HEK293 (cell line): ENCODE measurements around the gene ENTREP3.

Experiments used
- CTCF ChIA-PET: fragments of 350-600 bp; formaldehyde crosslinking; extraction: SDS; loops from one replicate; lab custom pipeline; 2021; ENCODE audit warnings: antibody characterized with exemption; lab: Yijun Ruan, JAX
- POLR2A ChIA-PET: fragments of 300-600 bp; formaldehyde crosslinking; extraction: SDS; loops from one replicate; lab custom pipeline; 2020; ENCODE audit warnings: antibody characterized with exemption, inconsistent platforms; lab: Yijun Ruan, JAX
- H3K27ac ChIP-seq: fragments of 200-500 bp; sonication (Bioruptor generic); 2 replicates; pipeline ENCODE4 v1.5.1; 2014; ENCODE audit warnings: low read depth, low read length, control low read depth, inconsistent platforms; ENCODE audit errors: extremely low read depth
- H3K36me3 ChIP-seq, 2 experiments: fragments of 200-500 bp in 1 of 2; sonication (Bioruptor generic) in 1 of 2; 1 replicate in 1 of 2; 2 replicates in 1 of 2; pipeline ENCODE4 v1.5.1; 2014 to 2017; ENCODE audit warnings: inconsistent platforms in 2 of 2, low read length in 2 of 2; ENCODE audit not compliant: control insufficient read depth in 2 of 2, insufficient read depth in 1 of 2
- H3K4me1 ChIP-seq: fragments of 200-500 bp; sonication (Bioruptor generic); 2 replicates; pipeline ENCODE4 v1.5.1; 2014; ENCODE audit warnings: mild to moderate bottlenecking, low read length, inconsistent platforms; ENCODE audit not compliant: control insufficient read depth, insufficient read depth
- H3K4me3 ChIP-seq: 2 replicates; pipeline ENCODE4 v1.5.1; 2011; ENCODE audit warnings: low read depth, mild to moderate bottlenecking, control low read depth, low read length, moderate library complexity
- H3K9me3 ChIP-seq: fragments of 200-500 bp; sonication (Bioruptor generic); 2 replicates; pipeline ENCODE4 v1.5.1; 2014; ENCODE audit warnings: low read depth, low read length, inconsistent platforms; ENCODE audit not compliant: control insufficient read depth, insufficient read depth
- HOXC10 ChIP-seq: sonication (generic); formaldehyde crosslinking; IDR thresholded peaks from 2 replicates; pipeline ENCODE4 v1.8.1; 2023; ENCODE audit warnings: mild to moderate bottlenecking, missing genetic modification reagents
- IKZF3 ChIP-seq: fragments of 450-650 bp; IDR thresholded peaks from 2 replicates; pipeline ENCODE4 v1.5.0; 2018; ENCODE audit warnings: missing biosample characterization, mild to moderate bottlenecking, missing genetic modification characterization, moderate library complexity
- KLF9 ChIP-seq: fragments of 450-650 bp; formaldehyde crosslinking; IDR thresholded peaks from 2 replicates; pipeline ENCODE4 v1.5.1; 2016; ENCODE audit warnings: missing biosample characterization, missing genetic modification characterization, low read depth
- SALL2 ChIP-seq: fragments of 450-650 bp; formaldehyde crosslinking; IDR thresholded peaks from 2 replicates; pipeline ENCODE4 v1.5.0; 2017; ENCODE audit warnings: missing biosample characterization, mild to moderate bottlenecking, missing genetic modification characterization, borderline replicate concordance
- WT1 ChIP-seq: fragments of 450-650 bp; formaldehyde crosslinking; IDR thresholded peaks from 2 replicates; pipeline ENCODE4 v1.5.1; 2016; ENCODE audit warnings: missing biosample characterization, missing genetic modification characterization
- ZBTB7A ChIP-seq: fragments of 450-650 bp; formaldehyde crosslinking; IDR thresholded peaks from 2 replicates; pipeline ENCODE4 v1.5.1; 2016; ENCODE audit warnings: low read depth, missing biosample characterization, missing genetic modification characterization
- ZBTB8A ChIP-seq: fragments of 450-650 bp; formaldehyde crosslinking; IDR thresholded peaks from 2 replicates; pipeline ENCODE4 v1.5.1; 2016; ENCODE audit warnings: missing biosample characterization, missing genetic modification characterization
- ZFP37 ChIP-seq: fragments of 450-650 bp; formaldehyde crosslinking; IDR thresholded peaks from 2 replicates; pipeline ENCODE4 v1.5.1; 2016; ENCODE audit warnings: missing biosample characterization, missing genetic modification characterization
- ZFP41 ChIP-seq: fragments of 450-650 bp; formaldehyde crosslinking; IDR thresholded peaks from 2 replicates; pipeline ENCODE4 v1.5.1; 2016; ENCODE audit warnings: missing biosample characterization, missing genetic modification characterization, borderline replicate concordance
- ZNF121 ChIP-seq: fragments of 450-650 bp; formaldehyde crosslinking; IDR thresholded peaks from 2 replicates; pipeline ENCODE4 v1.5.1; 2016; ENCODE audit warnings: missing biosample characterization, missing genetic modification characterization
- ZNF132 ChIP-seq: fragments of 450-650 bp; formaldehyde crosslinking; IDR thresholded peaks from 2 replicates; pipeline ENCODE4 v1.5.1; 2017; ENCODE audit warnings: missing biosample characterization, missing genetic modification characterization, borderline replicate concordance
- ZNF146 ChIP-seq: fragments of 450-650 bp; formaldehyde crosslinking; IDR thresholded peaks from 2 replicates; pipeline ENCODE4 v1.5.1; 2016; ENCODE audit warnings: missing biosample characterization, missing genetic modification characterization
- ZNF16 ChIP-seq: fragments of 450-650 bp; formaldehyde crosslinking; IDR thresholded peaks from 2 replicates; pipeline ENCODE4 v1.5.1; 2016; ENCODE audit warnings: low read depth, missing biosample characterization, missing genetic modification characterization
- ZNF221 ChIP-seq: fragments of 450-650 bp; formaldehyde crosslinking; IDR thresholded peaks from 2 replicates; pipeline ENCODE4 v1.5.1; 2017; ENCODE audit warnings: missing biosample characterization, missing genetic modification characterization, borderline replicate concordance
- ZNF423 ChIP-seq: fragments of 450-650 bp; formaldehyde crosslinking; IDR thresholded peaks from 2 replicates; pipeline ENCODE4 v1.5.1; 2016; ENCODE audit warnings: missing biosample characterization, missing genetic modification characterization
- ZNF501 ChIP-seq: fragments of 450-650 bp; formaldehyde crosslinking; IDR thresholded peaks from 2 replicates; pipeline ENCODE4 v1.5.1; 2016; ENCODE audit warnings: missing biosample characterization, missing genetic modification characterization
- ZNF510 ChIP-seq: fragments of 450-650 bp; formaldehyde crosslinking; IDR thresholded peaks from 2 replicates; pipeline ENCODE4 v1.5.1; 2018; ENCODE audit warnings: mild to moderate bottlenecking, missing genetic modification characterization, missing biosample characterization; ENCODE audit not compliant: insufficient replicate concordance
- ZNF529 ChIP-seq: fragments of 450-650 bp; formaldehyde crosslinking; IDR thresholded peaks from 2 replicates; pipeline ENCODE4 v1.5.1; 2017; ENCODE audit warnings: missing genetic modification characterization, missing biosample characterization; ENCODE audit not compliant: insufficient replicate concordance
- ZNF600 ChIP-seq: fragments of 450-650 bp; formaldehyde crosslinking; IDR thresholded peaks from 2 replicates; pipeline ENCODE4 v1.5.1; 2016; ENCODE audit warnings: missing biosample characterization, missing genetic modification characterization
- ZNF626 ChIP-seq: fragments of 450-650 bp; sonication (Bioruptor Pico); formaldehyde crosslinking; IDR thresholded peaks from 2 replicates; pipeline ENCODE4 v1.5.1; 2018; ENCODE audit warnings: missing biosample characterization, missing genetic modification characterization, inconsistent platforms
- ZNF629 ChIP-seq: fragments of 450-650 bp; formaldehyde crosslinking; IDR thresholded peaks from 2 replicates; pipeline ENCODE4 v1.5.1; 2017; ENCODE audit warnings: missing biosample characterization, missing genetic modification characterization
- ZNF701 ChIP-seq: fragments of 450-650 bp; formaldehyde crosslinking; IDR thresholded peaks from 2 replicates; pipeline ENCODE4 v1.5.1; 2016; ENCODE audit warnings: missing biosample characterization, missing genetic modification characterization
- ZNF791 ChIP-seq: fragments of 450-650 bp; formaldehyde crosslinking; IDR thresholded peaks from 2 replicates; pipeline ENCODE4 v1.5.1; 2016; ENCODE audit warnings: missing biosample characterization, missing genetic modification characterization
- TF ChIP-seq, protein P1 (sequence below): fragments of 450-650 bp; formaldehyde crosslinking; IDR thresholded peaks from 2 replicates; pipeline ENCODE4 v1.5.1; 2016; ENCODE audit warnings: missing biosample characterization, missing genetic modification characterization, low read depth
- TF ChIP-seq, protein P2 (sequence below): sonication (generic); formaldehyde crosslinking; IDR thresholded peaks from 2 replicates; pipeline ENCODE4 v1.8.1; 2022; ENCODE audit warnings: mild to moderate bottlenecking, moderate library complexity, missing genetic modification reagents
- TF ChIP-seq, protein P3 (sequence below): fragments of 450-650 bp; formaldehyde crosslinking; conservative IDR thresholded peaks from 2 replicates; pipeline ENCODE4 v1.5.1; 2016; ENCODE audit warnings: low read depth, missing biosample characterization, missing genetic modification characterization
- TF ChIP-seq, protein P4 (sequence below): fragments of 450-650 bp; formaldehyde crosslinking; IDR thresholded peaks from 2 replicates; pipeline ENCODE4 v1.5.1; 2016; ENCODE audit warnings: missing biosample characterization, missing genetic modification characterization
- TF ChIP-seq, protein P5 (sequence below): fragments of 450-650 bp; formaldehyde crosslinking; IDR thresholded peaks from 2 replicates; pipeline ENCODE4 v1.5.1; 2016; ENCODE audit warnings: missing biosample characterization, missing genetic modification characterization

The ENTREP3 gene

DNA sequence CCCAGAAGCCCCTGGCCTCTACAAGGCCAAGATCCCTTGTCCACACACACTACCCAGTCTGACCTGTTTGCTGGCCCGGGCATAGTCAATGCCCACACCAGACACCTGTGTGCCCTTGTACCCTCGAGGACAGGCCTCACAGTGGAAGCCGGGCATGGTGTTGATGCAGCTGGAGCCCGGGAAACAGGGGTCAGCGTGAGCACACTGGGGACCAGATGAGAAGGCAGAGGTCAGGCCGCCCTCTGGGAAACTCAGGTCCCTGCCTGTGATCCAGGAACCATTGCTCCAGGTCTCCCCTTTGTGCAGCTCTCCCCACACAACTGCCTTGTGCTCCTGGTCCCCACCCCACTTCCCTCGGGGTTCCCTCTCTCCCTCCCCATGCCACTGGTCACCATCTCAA, 53.1 kb downstream of the ENTREP3 start:
- ChIA-PET POLR2A (interaction anchor here (0.9 kb wide), 1 partner anchor 8 kb away, joined by 8 read pairs; no protein-coding TSS in a partner anchor), CTCF (interaction anchor here (0.7 to 2.0 kb wide), 3 partner anchors 9 to 390 kb away, joined by 3 to 10 read pairs (median 3); no protein-coding TSS in a partner anchor)

DNA sequence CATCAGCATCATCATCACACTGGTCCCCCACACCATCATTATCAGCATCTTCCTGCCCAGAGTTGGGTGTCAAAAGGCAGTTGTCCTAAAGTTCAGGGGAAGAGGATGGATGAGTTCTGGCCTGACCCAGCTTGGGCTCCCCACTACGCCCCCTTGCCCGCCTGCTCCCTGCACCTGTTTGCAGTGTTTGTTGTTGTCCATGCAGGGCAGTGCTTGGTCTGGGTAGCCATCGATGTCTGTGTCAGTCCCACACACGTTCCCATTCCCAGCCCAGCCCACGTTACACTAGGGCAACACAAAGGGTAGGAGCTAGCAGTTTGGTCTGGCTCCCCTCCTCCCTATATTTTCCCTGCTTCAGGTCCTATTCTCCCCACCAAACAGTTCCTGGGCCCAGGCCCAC, 54.4 kb downstream of the ENTREP3 start:
- no peaks in the 10 kb centered on the region for H3K9me3 ChIP-seq
- ChIA-PET POLR2A (interaction anchor here (0.6 kb wide), 1 partner anchor 9 kb away, joined by 3 read pairs; no protein-coding TSS in a partner anchor), CTCF (interaction anchor here (0.6 to 1.5 kb wide), 3 partner anchors 28 to 448 kb away, joined by 3 to 4 read pairs (median 3); partner anchors contain the start of gene KRTCAP2)
- no peaks in the 10 kb centered on the region for H3K4me1 ChIP-seq
- H3K36me3 ChIP-seq, result peaks cover 0 to 52% of the 10 kb centered on the region in 2 experiments; a peak in 1 of 3 replicates
- no peak overlapping the region for H3K4me3 ChIP-seq
- no peak overlapping the region for H3K27ac ChIP-seq
- TF ChIP-seq ZNF501, result no peak
- no peak for TF ChIP-seq WT1 (tag by site-specific recombination)
- TF ChIP-seq ZNF600, result no peak
- TF ChIP-seq KLF9, result no peak
- no peak for TF ChIP-seq ZNF146 (tag by site-specific recombination)
- TF ChIP-seq, protein P1, sequence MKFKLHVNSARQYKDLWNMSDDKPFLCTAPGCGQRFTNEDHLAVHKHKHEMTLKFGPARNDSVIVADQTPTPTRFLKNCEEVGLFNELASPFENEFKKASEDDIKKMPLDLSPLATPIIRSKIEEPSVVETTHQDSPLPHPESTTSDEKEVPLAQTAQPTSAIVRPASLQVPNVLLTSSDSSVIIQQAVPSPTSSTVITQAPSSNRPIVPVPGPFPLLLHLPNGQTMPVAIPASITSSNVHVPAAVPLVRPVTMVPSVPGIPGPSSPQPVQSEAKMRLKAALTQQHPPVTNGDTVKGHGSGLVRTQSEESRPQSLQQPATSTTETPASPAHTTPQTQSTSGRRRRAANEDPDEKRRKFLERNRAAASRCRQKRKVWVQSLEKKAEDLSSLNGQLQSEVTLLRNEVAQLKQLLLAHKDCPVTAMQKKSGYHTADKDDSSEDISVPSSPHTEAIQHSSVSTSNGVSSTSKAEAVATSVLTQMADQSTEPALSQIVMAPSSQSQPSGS (tag by site-specific recombination), result no peak
- TF ChIP-seq ZNF529 (tag by site-specific recombination), result no peak
- TF ChIP-seq ZNF132 (tag by site-specific recombination), result no peak
- no peak for TF ChIP-seq ZNF629 (tag by site-specific recombination)
- TF ChIP-seq ZNF626 (tag by site-specific recombination), result no peak

More for the DNA sequence above, 53.1 kb downstream of the ENTREP3 start:
- peaks cover 0 to 42% of the 10 kb centered on the region in 2 experiments; a peak in 1 of 3 replicates for H3K36me3 ChIP-seq
- no peak overlapping the region for H3K27ac ChIP-seq
- H3K4me1 ChIP-seq, result peaks cover 2% of the 10 kb centered on the region; the same call in 1 of the 2 replicates
- TF ChIP-seq ZNF701 (no peak), ZFP37 (tag by site-specific recombination) (no peak), ZNF791 (tag by site-specific recombination) (no peak), ZNF423 (tag by site-specific recombination) (no peak), ZFP41 (tag by site-specific recombination) (no peak), ZNF16 (tag by site-specific recombination) (no peak), ZNF121 (tag by site-specific recombination) (no peak), HOXC10 (no peak), ZBTB8A (tag by site-specific recombination) (no peak), ZBTB7A (tag by site-specific recombination) (no peak), IKZF3 (no peak), ZNF146 (tag by site-specific recombination) (no peak), ZNF221 (no peak), SALL2 (tag by site-specific recombination) (no peak), ZNF510 (tag by site-specific recombination) (no peak)
- TF ChIP-seq, protein P2, sequence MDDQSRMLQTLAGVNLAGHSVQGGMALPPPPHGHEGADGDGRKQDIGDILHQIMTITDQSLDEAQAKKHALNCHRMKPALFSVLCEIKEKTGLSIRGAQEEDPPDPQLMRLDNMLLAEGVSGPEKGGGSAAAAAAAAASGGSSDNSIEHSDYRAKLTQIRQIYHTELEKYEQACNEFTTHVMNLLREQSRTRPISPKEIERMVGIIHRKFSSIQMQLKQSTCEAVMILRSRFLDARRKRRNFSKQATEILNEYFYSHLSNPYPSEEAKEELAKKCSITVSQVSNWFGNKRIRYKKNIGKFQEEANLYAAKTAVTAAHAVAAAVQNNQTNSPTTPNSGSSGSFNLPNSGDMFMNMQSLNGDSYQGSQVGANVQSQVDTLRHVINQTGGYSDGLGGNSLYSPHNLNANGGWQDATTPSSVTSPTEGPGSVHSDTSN (CRISPR knock-in tag), result no peak
- TF ChIP-seq, protein P3, sequence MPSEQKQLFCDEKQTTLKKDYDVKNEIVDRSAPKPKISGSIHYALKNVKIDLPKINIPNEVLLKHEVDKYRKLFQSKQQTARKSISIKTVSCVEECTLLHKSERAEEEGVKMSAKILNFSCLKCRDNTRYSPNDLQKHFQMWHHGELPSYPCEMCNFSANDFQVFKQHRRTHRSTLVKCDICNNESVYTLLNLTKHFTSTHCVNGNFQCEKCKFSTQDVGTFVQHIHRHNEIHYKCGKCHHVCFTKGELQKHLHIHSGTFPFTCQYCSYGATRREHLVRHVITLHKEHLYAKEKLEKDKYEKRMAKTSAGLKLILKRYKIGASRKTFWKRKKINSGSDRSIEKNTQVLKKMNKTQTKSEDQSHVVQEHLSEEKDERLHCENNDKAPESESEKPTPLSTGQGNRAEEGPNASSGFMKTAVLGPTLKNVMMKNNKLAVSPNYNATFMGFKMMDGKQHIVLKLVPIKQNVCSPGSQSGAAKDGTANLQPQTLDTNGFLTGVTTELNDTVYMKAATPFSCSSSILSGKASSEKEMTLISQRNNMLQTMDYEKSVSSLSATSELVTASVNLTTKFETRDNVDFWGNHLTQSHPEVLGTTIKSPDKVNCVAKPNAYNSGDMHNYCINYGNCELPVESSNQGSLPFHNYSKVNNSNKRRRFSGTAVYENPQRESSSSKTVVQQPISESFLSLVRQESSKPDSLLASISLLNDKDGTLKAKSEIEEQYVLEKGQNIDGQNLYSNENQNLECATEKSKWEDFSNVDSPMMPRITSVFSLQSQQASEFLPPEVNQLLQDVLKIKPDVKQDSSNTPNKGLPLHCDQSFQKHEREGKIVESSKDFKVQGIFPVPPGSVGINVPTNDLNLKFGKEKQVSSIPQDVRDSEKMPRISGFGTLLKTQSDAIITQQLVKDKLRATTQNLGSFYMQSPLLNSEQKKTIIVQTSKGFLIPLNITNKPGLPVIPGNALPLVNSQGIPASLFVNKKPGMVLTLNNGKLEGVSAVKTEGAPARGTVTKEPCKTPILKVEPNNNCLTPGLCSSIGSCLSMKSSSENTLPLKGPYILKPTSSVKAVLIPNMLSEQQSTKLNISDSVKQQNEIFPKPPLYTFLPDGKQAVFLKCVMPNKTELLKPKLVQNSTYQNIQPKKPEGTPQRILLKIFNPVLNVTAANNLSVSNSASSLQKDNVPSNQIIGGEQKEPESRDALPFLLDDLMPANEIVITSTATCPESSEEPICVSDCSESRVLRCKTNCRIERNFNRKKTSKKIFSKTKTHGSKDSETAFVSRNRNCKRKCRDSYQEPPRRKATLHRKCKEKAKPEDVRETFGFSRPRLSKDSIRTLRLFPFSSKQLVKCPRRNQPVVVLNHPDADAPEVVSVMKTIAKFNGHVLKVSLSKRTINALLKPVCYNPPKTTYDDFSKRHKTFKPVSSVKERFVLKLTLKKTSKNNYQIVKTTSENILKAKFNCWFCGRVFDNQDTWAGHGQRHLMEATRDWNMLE (tag by site-specific recombination), result no peak
- TF ChIP-seq, protein P4, sequence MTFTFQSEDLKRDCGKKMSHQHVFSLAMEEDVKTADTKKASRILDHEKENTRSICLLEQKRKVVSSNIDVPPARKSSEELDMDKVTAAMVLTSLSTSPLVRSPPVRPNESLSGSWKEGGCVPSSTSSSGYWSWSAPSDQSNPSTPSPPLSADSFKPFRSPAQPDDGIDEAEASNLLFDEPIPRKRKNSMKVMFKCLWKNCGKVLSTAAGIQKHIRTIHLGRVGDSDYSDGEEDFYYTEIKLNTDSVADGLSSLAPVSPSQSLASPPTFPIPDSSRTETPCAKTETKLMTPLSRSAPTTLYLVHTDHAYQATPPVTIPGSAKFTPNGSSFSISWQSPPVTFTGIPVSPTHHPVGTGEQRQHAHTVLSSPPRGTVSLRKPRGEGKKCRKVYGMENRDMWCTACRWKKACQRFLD (tag by site-specific recombination), result no peak
- TF ChIP-seq, protein P5, sequence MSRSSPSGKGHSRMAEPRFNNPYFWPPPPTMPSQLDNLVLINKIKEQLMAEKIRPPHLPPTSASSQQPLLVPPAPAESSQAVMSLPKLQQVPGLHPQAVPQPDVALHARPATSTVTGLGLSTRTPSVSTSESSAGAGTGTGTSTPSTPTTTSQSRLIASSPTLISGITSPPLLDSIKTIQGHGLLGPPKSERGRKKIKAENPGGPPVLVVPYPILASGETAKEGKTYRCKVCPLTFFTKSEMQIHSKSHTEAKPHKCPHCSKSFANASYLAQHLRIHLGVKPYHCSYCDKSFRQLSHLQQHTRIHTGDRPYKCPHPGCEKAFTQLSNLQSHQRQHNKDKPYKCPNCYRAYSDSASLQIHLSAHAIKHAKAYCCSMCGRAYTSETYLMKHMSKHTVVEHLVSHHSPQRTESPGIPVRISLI, result no peak
- TF ChIP-seq, all 188 proteins: peak for 0
- H3K9me3 ChIP-seq, result no peaks in the 10 kb centered on the region
- H3K4me3 ChIP-seq, result no peak overlapping the region
